Transverse colon (tissue), 4 donors: ENCODE measurements around the gene ADD3. TPM values are rescaled to one million over a fixed set of nuclear protein-coding genes. Genes with fewer than 3 reads are reported as not detected.
A peak's percentile ranks its signal among the peaks of the same experiment; 100 is the strongest.

Experiments used
- DNase-seq: peaks from one replicate; pipeline ENCODE4 v3.0.0-alpha.2; 2019
- H3K27ac ChIP-seq, 4 donors: fragments of 200-600 bp; sonication (generic); 2 replicates each; pipeline ENCODE4 v1.5.1; 2016 to 2018; ENCODE audit warnings: inconsistent platforms in 4 of 4
- H3K27me3 ChIP-seq: fragments of 200-600 bp; sonication (generic); 2 replicates; pipeline ENCODE4 v1.5.1; 2017; ENCODE audit warnings: inconsistent platforms
- H3K36me3 ChIP-seq, 4 donors: fragments of 200-600 bp; sonication (generic); 2 replicates each; pipeline ENCODE4 v1.5.1; 2017 to 2019; ENCODE audit warnings: inconsistent platforms in 4 of 4
- H3K4me1 ChIP-seq, 4 donors: fragments of 200-600 bp; sonication (generic); 2 replicates each; pipeline ENCODE4 v1.5.1; 2017 to 2020; ENCODE audit warnings: inconsistent platforms in 4 of 4
- H3K4me3 ChIP-seq, 4 donors: fragments of 200-600 bp; sonication (generic); 1 replicate in 1 of 4; 2 replicates in 3 of 4; pipeline versions ENCODE4 v1.5.1 to v1.6.1; 2017 to 2019; ENCODE audit warnings: inconsistent platforms in 4 of 4
- H3K9me3 ChIP-seq, 2 donors: fragments of 200-600 bp; sonication (generic); 2 replicates each; pipeline ENCODE4 v1.5.1; 2017 to 2019; ENCODE audit warnings: inconsistent platforms in 2 of 2
- CTCF ChIP-seq, 5 experiments: fragments of 200-600 bp in 3 of 5; fragments of 450-650 bp in 2 of 5; sonication (generic) in 3 of 5; IDR thresholded peaks; 1 replicate in 2 of 5; 2 replicates in 3 of 5; pipeline ENCODE4 v1.5.1; 2016 to 2017; ENCODE audit warnings: antibody characterized with exemption in 5 of 5, inconsistent platforms in 3 of 5, mild to moderate bottlenecking in 2 of 5, moderate library complexity in 1 of 5
- EP300 ChIP-seq: sonication (generic); formaldehyde crosslinking; IDR thresholded peaks from one replicate; pipeline ENCODE4 v1.6.1; 2017; ENCODE audit warnings: antibody characterized with exemption, low read depth
- POLR2A ChIP-seq: fragments of 450-650 bp; IDR thresholded peaks from one replicate; pipeline ENCODE4 v1.6.1; 2016; ENCODE audit warnings: antibody characterized with exemption, mild to moderate bottlenecking, moderate library complexity
- POLR2AphosphoS5 ChIP-seq, 3 donors: sonication (generic); formaldehyde crosslinking; IDR thresholded peaks; one replicate each; pipeline ENCODE4 v1.6.1; 2016; ENCODE audit warnings: antibody characterized with exemption in 3 of 3
- WGBS, 2 donors: methylation state at CpG; one replicate each; pipeline ENCODE4 v1.1.5; 2018; ENCODE audit warnings: low coverage in 1 of 2; 5-methylcytosine and 5-hydroxymethylcytosine counted together
- in situ Hi-C, 4 donors: fragments of 200-750 bp; cut with MboI; loops; one replicate each; pipeline versions ENCODE4 v1.15.0 to v1.15.1; 2017; ENCODE audit warnings: low sequenced_read_pairs in 3 of 4, low pct_ligation_motif_present in 1 of 4, low pct_unique_long_range_greater_than_20kb in 1 of 4
- intact Hi-C: fragments of 100-400 bp; cut with DNase I; formaldehyde crosslinking; loops from one replicate; pipeline ENCODE4 v1.15.1; 2023; ENCODE audit warnings: low total_unique reads
- total RNA-seq, 4 donors: library from RNA; depleted of rRNA; stranded (reverse); fragments of >200 nt; gene quantifications; one replicate each; pipeline ENCODE4 v1.1.0, GENCODE V29; 2016

ADD3 gene
- total RNA-seq, 4 donors from 2014 or later, result 175 to 342 (median 258) TPM

GRCh38 chr10:110147961-110148360 lies 140.2 kb downstream of the ADD3 start:
- 70% methylated on average over 8 of the region's 8 CpGs; no CpG with 5 or more reads in 1 of the 2 donors for WGBS, 2 donors
- no peaks in the 10 kb centered on the region for H3K9me3 ChIP-seq
- no peak overlapping the region for H3K4me3 ChIP-seq
- no peaks in the 10 kb centered on the region for H3K36me3 ChIP-seq
- DNase-seq, result no peak
- H3K4me1 ChIP-seq, result peaks cover 0 to 11% (median 7%) of the 10 kb centered on the region in 4 donors
- H3K27me3 ChIP-seq, result no peaks in the 10 kb centered on the region
- in situ Hi-C loops (loop anchor here in 1 of 4 donors (25.0 kb wide), 1 partner anchor 414 kb away; the partner anchor contains the start of gene SMC3), intact Hi-C loops (no loop called here)
- no peak overlapping the region for H3K27ac ChIP-seq
- no peak for TF ChIP-seq POLR2A
- TF ChIP-seq POLR2AphosphoS5 (IDR thresholded peaks at IDR 0.05), result no peak
- no peak for TF ChIP-seq EP300
- no peak for TF ChIP-seq CTCF (IDR thresholded peaks at IDR 0.05)

- no peak overlapping the region for H3K4me3 ChIP-seq
- no peak for TF ChIP-seq POLR2AphosphoS5 (IDR thresholded peaks at IDR 0.05)
- peaks cover under 1% of the 10 kb centered on the region for H3K27me3 ChIP-seq
- no peaks in the 10 kb centered on the region for H3K9me3 ChIP-seq
- DNase-seq, result no peak
- no peaks in the 10 kb centered on the region for H3K36me3 ChIP-seq
- in situ Hi-C loops (loop anchor here in 1 of 4 donors (25.0 kb wide), 1 partner anchor 413 kb away; the partner anchor contains the start of gene SMC3), intact Hi-C loops (no loop called here)
- peaks cover 0 to 11% (median 7%) of the 10 kb centered on the region in 4 donors for H3K4me1 ChIP-seq
- H3K27ac ChIP-seq, result no peak overlapping the region
- 80 to 86% methylated on average over 1 to 8 of the region's 8 CpGs for WGBS, 2 donors
These were observed 141.5 kb downstream of the ADD3 start for GRCh38 chr10:110149259-110149658.

GRCh38 chr10:110150046-110150445 lies 142.3 kb downstream of the ADD3 start:
- DNase-seq, result no peak
- Histone ChIP-seq H3K36me3 (no peaks in the 10 kb centered on the region), H3K27me3 (peaks cover 9% of the 10 kb centered on the region), H3K27ac (no peak overlapping the region), H3K9me3 (no peaks in the 10 kb centered on the region), H3K4me1 (peaks cover 0 to 11% (median 7%) of the 10 kb centered on the region in 4 donors), H3K4me3 (no peak overlapping the region)
- no peak for TF ChIP-seq POLR2AphosphoS5 (IDR thresholded peaks at IDR 0.05)
- TF ChIP-seq CTCF (IDR thresholded peaks at IDR 0.05), result no peak
- TF ChIP-seq POLR2A, result no peak
- TF ChIP-seq EP300, result no peak
- in situ Hi-C loops, result no loop called here
- intact Hi-C loops, result no loop called here
- 75 to 94% methylated on average over 2 to 4 of the region's 4 CpGs for WGBS, 2 donors

GRCh38 chr10:110150981-110151380 lies 143.2 kb downstream of the ADD3 start:
- WGBS, 2 donors, result 74% methylated on average over 6 of the region's 6 CpGs; no CpG with 5 or more reads in 1 of the 2 donors
- peaks cover 0 to 11% (median 7%) of the 10 kb centered on the region in 4 donors for H3K4me1 ChIP-seq
- peak overlapping the region in 1 of 4 donors; percentile 30 for H3K4me3 ChIP-seq
- DNase-seq, result no peak
- TF ChIP-seq POLR2A (no peak), CTCF (IDR thresholded peaks at IDR 0.05) (no peak), POLR2AphosphoS5 (IDR thresholded peaks at IDR 0.05) (no peak), EP300 (no peak)
- peaks cover 9% of the 10 kb centered on the region for H3K27me3 ChIP-seq
- intact Hi-C loops (no loop called here), in situ Hi-C loops (no loop called here)
- no peaks in the 10 kb centered on the region for H3K9me3 ChIP-seq
- no peaks in the 10 kb centered on the region for H3K36me3 ChIP-seq
- H3K27ac ChIP-seq, result peak overlapping the region; percentile 8 to 65 (median 54)

- peak overlapping the region in 1 of 4 donors; percentile 30 for H3K4me3 ChIP-seq
- H3K36me3 ChIP-seq, result no peaks in the 10 kb centered on the region
- intact Hi-C loops, result no loop called here
- H3K9me3 ChIP-seq, result no peaks in the 10 kb centered on the region
- no peak for TF ChIP-seq EP300
- TF ChIP-seq POLR2AphosphoS5 (IDR thresholded peaks at IDR 0.05), result peak in 2 of 3 donors; percentile 52
- peak; percentile 51 for TF ChIP-seq POLR2A
- no peak for TF ChIP-seq CTCF (IDR thresholded peaks at IDR 0.05)
- DNase-seq, result peak; percentile 91
- 27% methylated on average over 8 of the region's 8 CpGs; no CpG with 5 or more reads in 1 of the 2 donors for WGBS, 2 donors
- in situ Hi-C loops, result no loop called here
- peaks cover 0 to 11% (median 7%) of the 10 kb centered on the region in 4 donors for H3K4me1 ChIP-seq
- peaks cover 9% of the 10 kb centered on the region for H3K27me3 ChIP-seq
- peak overlapping the region; percentile 8 to 65 (median 54) for H3K27ac ChIP-seq
These were observed 143.7 kb downstream of the ADD3 start for GRCh38 chr10:110151467-110151866.
